ENCODE measurements around the gene MKKS. TPM values are rescaled to one million over a fixed set of nuclear protein-coding genes. Genes with fewer than 3 reads are reported as not detected.

Gene MKKS
- polyA plus RNA-seq, 1 donor (not counting 4 experiments of a cell fraction or from before 2014, with no cell fraction given): 24.8 TPM

DNA sequence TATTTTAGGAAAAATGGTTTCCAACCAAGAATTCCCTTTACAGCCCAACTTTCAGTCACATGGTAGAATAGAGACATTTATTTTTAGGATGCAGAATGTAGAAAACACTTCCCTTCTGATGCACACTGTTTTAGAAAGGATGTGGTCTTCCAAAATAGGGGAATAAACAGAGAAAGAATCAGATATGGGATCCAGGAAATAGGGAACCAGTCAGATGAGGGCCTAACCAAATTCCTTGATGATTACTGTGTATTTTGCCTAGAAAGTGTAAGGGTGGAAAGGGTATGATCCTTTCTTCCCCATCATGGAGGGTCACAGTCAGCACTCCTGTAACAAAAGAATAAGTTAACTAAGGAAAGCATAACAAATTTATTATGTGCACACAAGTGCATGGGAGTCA lies 28.5 kb upstream of the MKKS start:
- dilution Hi-C loops (cut with MboI; ENCODE audit: extremely low pct_ligation_motif_present, low sequenced_read_pairs): no loop called here
- Histone ChIP-seq H3K27ac (ENCODE audit: control insufficient read depth, insufficient read depth, low read length) (no peak overlapping the region), H3K9me1 (ENCODE audit: control insufficient read depth, extremely low read depth, insufficient read depth, low read length) (no peaks in the 10 kb centered on the region), H3K4me1 (ENCODE audit: control insufficient read depth, extremely low read depth, insufficient read depth, low read length) (no peaks in the 10 kb centered on the region), H4K20me1 (ENCODE audit: control insufficient read depth, extremely low read depth, insufficient read depth, low read length) (no peaks in the 10 kb centered on the region), H3K9me3 (ENCODE audit: control insufficient read depth, low read depth, low read length) (peaks cover 2% of the 10 kb centered on the region), H3K4me3 (ENCODE audit: control insufficient read depth in 2 of 3, extremely low read depth in 1 of 3, insufficient read depth in 2 of 3, low read depth in 1 of 3, low read length in 3 of 3) (no peak overlapping the region), H3K27me3 (ENCODE audit: control insufficient read depth, extremely low read depth, insufficient read depth, low read length) (no peaks in the 10 kb centered on the region), H3K36me3 (ENCODE audit: control insufficient read depth in 2 of 2, extremely low read depth in 1 of 2, insufficient read depth in 2 of 2, low read length in 2 of 2) (no peaks in the 10 kb centered on the region), H3K79me2 (ENCODE audit: control insufficient read depth, insufficient read depth, low read length) (peaks cover 13% of the 10 kb centered on the region), H3K4me2 (ENCODE audit: control insufficient read depth, extremely low read depth, insufficient read depth, low read depth, low read length) (no peak overlapping the region), H2AFZ (ENCODE audit: control insufficient read depth, low read length) (no peak overlapping the region), H3K9ac (ENCODE audit: control insufficient read depth, extremely low read depth, insufficient read depth, low read length) (no peak overlapping the region)
- TF ChIP-seq EZH2 (IDR thresholded peaks at IDR 0.05; ENCODE audit: low read length): no peak
- TF ChIP-seq, protein P1, sequence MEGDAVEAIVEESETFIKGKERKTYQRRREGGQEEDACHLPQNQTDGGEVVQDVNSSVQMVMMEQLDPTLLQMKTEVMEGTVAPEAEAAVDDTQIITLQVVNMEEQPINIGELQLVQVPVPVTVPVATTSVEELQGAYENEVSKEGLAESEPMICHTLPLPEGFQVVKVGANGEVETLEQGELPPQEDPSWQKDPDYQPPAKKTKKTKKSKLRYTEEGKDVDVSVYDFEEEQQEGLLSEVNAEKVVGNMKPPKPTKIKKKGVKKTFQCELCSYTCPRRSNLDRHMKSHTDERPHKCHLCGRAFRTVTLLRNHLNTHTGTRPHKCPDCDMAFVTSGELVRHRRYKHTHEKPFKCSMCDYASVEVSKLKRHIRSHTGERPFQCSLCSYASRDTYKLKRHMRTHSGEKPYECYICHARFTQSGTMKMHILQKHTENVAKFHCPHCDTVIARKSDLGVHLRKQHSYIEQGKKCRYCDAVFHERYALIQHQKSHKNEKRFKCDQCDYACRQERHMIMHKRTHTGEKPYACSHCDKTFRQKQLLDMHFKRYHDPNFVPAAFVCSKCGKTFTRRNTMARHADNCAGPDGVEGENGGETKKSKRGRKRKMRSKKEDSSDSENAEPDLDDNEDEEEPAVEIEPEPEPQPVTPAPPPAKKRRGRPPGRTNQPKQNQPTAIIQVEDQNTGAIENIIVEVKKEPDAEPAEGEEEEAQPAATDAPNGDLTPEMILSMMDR (optimal IDR thresholded peaks at IDR 0.05 in 1 of 3, IDR thresholded peaks at IDR 0.05 in 1 of 3, conservative IDR thresholded peaks at IDR 0.05 in 1 of 3; ENCODE audit: extremely low read depth in 1 of 3, insufficient read depth in 2 of 3, low read length in 3 of 3): no peak
- FAIRE-seq (no peak), DNase-seq (ENCODE audit: low read depth, low spot score) (no peak)

DNA sequence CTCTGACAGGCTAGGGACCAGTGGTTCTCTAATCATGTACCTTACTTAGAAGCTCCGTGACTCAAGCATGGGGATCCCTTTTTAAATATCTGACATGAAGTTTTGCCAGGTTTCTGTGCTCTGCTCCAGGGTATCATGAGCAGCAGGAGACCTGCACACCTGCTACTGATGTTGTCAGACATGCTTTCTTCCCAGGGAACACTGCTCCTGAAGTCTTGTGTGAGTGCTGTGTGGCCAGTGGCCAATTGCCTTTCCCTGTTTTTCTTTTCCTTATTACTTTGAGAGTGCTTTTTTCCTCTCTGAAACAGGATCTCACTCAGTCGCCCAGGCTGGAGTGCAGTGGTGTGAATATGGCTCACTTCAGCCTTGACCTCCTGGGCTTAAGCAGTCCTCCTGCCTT lies 27.5 kb upstream of the MKKS start:
- no peak overlapping the region for H3K27ac ChIP-seq (ENCODE audit: control insufficient read depth, insufficient read depth, low read length)
- H3K9me1 ChIP-seq (ENCODE audit: control insufficient read depth, extremely low read depth, insufficient read depth, low read length): no peaks in the 10 kb centered on the region
- H2AFZ ChIP-seq (ENCODE audit: control insufficient read depth, low read length): no peak overlapping the region
- H3K27me3 ChIP-seq (ENCODE audit: control insufficient read depth, extremely low read depth, insufficient read depth, low read length): no peaks in the 10 kb centered on the region
- no peaks in the 10 kb centered on the region for H3K36me3 ChIP-seq (ENCODE audit: control insufficient read depth in 2 of 2, extremely low read depth in 1 of 2, insufficient read depth in 2 of 2, low read length in 2 of 2)
- TF ChIP-seq, protein P1 (optimal IDR thresholded peaks at IDR 0.05 in 1 of 3, IDR thresholded peaks at IDR 0.05 in 1 of 3, conservative IDR thresholded peaks at IDR 0.05 in 1 of 3; ENCODE audit: extremely low read depth in 1 of 3, insufficient read depth in 2 of 3, low read length in 3 of 3): no peak
- no peak for TF ChIP-seq EZH2 (IDR thresholded peaks at IDR 0.05; ENCODE audit: low read length)
- dilution Hi-C loops (cut with MboI; ENCODE audit: extremely low pct_ligation_motif_present, low sequenced_read_pairs): no loop called here
- no peaks in the 10 kb centered on the region for H4K20me1 ChIP-seq (ENCODE audit: control insufficient read depth, extremely low read depth, insufficient read depth, low read length)
- DNase-seq (ENCODE audit: low read depth, low spot score) (no peak), FAIRE-seq (no peak)
- H3K79me2 ChIP-seq (ENCODE audit: control insufficient read depth, insufficient read depth, low read length): peaks cover 14% of the 10 kb centered on the region
- H3K9ac ChIP-seq (ENCODE audit: control insufficient read depth, extremely low read depth, insufficient read depth, low read length): no peak overlapping the region
- no peak overlapping the region for H3K4me3 ChIP-seq (ENCODE audit: control insufficient read depth in 2 of 3, extremely low read depth in 1 of 3, insufficient read depth in 2 of 3, low read depth in 1 of 3, low read length in 3 of 3)
- no peaks in the 10 kb centered on the region for H3K4me1 ChIP-seq (ENCODE audit: control insufficient read depth, extremely low read depth, insufficient read depth, low read length)
- H3K9me3 ChIP-seq (ENCODE audit: control insufficient read depth, low read depth, low read length): peaks cover 5% of the 10 kb centered on the region
- H3K4me2 ChIP-seq (ENCODE audit: control insufficient read depth, extremely low read depth, insufficient read depth, low read depth, low read length): no peak overlapping the region
